Activated CD4-positive, CD25-positive, alpha-beta regulatory T cell treated with anti-CD3 and anti-CD28 coated beads, Interleukin-2, amount 50 U/mL, for 72 hours (primary cell): Measurements from ENCODE around the gene FLNC.

Experiments
- DNase-seq: peaks from one replicate; pipeline ENCODE4 v3.0.0; 2021

The FLNC gene

GRCh38 chr7:128848289-128849155 lies 18.3 kb downstream of the FLNC start:
- DNase-seq: no peak

- no peak for DNase-seq
Observed at GRCh38 chr7:128849156-128849515, 18.9 kb downstream of the FLNC start.

DNA sequence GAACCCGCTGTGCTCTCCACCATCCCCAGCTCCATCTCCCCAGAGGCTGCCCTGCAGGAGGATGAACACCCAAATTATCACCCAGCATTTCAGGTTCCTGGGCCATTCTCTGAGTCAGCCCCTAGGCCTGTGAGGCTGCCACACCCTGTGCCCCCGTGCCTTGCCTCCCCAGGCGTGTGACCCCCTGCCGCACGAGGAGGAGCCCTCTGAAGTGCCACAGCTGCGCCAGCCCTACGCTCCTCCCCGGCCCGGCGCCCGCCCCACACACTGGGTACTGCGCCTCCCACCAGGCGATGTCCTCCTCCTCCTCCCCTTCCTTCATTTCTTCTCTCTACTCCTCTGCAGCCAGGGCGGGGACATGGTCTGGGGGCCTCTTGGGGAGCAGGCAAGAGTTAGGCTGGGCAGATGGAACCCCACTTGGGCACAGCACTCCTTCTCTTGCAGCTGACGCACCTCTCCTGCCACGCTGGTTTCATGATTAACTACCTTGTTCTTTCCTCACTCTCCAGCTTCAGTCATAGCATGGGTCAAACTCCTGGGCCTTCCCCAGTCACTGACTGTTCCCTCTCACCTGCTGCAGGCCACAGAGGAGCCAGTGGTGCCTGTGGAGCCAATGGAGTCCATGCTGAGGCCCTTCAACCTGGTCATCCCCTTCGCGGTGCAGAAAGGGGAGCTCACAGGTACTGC lies 19.7 kb downstream of the FLNC start:
- no peak for DNase-seq

DNA sequence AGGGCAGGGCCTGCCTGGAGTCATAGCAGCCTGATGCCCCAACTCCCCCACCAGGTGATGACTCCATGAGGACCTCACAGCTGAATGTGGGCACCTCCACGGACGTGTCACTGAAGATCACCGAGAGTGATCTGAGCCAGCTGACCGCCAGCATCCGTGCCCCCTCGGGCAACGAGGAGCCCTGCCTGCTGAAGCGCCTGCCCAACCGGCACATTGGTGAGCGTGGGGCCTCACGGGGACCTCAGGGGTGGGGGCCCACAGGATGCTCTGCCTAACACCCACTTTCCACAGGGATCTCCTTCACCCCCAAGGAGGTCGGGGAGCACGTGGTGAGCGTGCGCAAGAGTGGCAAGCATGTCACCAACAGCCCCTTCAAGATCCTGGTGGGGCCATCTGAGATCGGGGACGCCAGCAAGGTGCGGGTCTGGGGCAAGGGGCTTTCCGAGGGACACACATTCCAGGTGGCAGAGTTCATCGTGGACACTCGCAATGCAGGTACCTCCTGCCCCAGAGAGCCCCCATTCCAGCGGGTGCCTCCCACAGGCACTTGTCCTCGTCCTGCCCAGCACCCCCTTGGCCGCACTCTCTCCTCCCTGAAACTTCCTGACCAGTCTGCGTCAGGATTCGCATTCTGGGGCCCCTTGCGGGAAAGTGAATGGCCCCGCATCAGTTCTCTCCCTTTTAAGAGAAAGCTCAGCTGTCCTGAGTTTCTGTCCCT lies 22.5 kb downstream of the FLNC start:
- DNase-seq: no peak

DNA sequence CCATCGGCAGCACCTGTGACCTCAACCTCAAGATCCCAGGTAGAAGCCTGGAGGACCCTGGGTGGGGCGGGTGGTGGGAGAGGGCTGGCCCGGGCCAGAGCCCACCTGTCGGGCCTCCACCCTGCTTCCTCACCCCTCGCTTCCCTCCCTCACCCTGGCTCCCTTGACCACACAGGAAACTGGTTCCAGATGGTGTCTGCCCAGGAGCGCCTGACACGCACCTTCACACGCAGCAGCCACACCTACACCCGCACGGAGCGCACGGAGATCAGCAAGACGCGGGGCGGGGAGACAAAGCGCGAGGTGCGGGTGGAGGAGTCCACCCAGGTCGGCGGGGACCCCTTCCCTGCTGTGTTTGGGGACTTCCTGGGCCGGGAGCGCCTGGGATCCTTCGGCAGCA lies 23.6 kb downstream of the FLNC start:
- no peak for DNase-seq

- DNase-seq: no peak
Observed at GRCh38 chr7:128854396-128854795, 24.2 kb downstream of the FLNC start.

GRCh38 chr7:128855559-128855958 lies 25.4 kb downstream of the FLNC start:
- no peak for DNase-seq

DNA sequence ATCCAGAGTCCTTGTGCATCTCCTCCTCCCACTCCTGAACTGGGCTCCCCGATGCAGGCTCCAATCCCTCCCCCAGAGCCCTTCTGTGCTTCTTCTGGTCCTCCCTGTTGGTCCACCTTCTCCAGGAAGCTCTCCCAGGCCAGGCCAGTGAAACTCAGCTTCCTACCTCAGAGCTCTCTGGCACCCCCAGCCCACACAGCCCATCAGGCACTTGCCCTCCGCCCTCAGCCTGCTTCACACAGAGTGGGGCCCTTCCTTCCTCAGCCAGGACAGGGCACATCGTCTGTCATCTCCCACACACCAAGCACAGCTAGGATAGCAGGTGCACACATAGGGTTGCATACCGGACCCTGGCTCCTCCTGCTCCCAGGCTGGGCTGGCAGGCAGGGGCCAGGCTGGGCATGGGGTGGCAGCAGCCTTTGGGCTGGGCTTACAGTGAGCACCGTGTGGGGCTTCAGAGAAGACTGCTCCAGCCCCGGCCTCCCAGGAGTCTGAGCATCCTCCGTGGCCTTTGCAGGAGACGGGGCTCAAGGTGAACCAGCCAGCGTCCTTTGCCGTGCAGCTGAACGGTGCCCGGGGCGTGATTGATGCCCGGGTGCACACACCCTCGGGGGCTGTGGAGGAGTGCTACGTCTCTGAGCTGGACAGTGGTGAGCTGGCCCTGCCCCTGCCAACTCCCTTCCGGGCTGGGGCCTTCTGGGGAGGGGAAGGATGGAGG lies 26.0 kb downstream of the FLNC start:
- no peak for DNase-seq

- no peak for DNase-seq
Observed at GRCh38 chr7:128858380-128859231, 28.4 kb downstream of the FLNC start.

- DNase-seq: no peak
Observed at GRCh38 chr7:128859232-128860157, 29.3 kb downstream of the FLNC start.

- DNase-seq: no peak
Observed at GRCh38 chr7:128860158-128861073, 30.2 kb downstream of the FLNC start.

GRCh38 chr7:128861957-128862570 lies 31.9 kb downstream of the FLNC start:
- no peak for DNase-seq

DNA sequence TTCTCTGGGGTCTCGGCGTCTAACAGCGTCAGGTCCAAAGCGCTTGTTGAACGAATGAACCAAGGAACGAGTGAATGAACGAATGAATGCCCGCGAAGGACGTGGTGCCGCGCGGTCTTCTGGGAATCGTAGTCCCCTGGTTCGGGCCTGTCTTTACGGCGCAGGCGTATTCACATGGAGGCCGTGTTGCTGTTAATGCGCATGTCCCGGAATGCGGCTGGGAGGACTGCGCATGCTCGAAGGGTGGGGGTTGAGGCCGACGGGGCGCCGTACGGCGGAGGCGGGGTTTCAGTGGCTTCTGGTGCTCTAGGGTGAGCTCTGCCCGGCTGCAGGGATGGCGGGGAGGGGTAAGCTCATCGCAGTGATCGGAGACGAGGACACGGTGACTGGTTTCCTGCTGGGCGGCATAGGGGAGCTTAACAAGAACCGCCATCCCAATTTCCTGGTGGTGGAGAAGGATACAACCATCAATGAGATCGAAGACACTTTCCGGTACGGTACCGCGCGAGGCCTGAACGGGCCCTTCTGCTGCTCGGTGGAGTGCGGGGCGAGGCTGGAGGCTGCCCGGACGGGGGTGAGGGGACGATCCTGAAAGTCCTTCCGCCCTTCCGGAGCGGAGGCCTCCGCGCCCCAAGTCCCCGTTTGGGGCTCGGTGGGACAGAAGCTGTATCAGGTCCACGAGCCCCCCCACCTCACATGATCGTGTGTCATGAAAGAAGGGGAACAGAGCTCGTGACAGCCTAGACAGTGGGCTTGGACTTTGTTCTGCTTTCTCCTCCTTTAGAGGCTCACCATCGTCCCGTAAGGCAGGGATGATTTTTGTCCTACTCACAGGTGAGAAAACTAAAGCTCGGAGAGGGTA lies 32.6 kb downstream of the FLNC start, which contains the start of gene ATP6V1F:
TSS of gene ATP6V1F (plus strand) at position 286 of the 862 bp plus-strand sequence. CDS start at position 335, 49 bp downstream.
- peak; percentile 99 for DNase-seq

DNA sequence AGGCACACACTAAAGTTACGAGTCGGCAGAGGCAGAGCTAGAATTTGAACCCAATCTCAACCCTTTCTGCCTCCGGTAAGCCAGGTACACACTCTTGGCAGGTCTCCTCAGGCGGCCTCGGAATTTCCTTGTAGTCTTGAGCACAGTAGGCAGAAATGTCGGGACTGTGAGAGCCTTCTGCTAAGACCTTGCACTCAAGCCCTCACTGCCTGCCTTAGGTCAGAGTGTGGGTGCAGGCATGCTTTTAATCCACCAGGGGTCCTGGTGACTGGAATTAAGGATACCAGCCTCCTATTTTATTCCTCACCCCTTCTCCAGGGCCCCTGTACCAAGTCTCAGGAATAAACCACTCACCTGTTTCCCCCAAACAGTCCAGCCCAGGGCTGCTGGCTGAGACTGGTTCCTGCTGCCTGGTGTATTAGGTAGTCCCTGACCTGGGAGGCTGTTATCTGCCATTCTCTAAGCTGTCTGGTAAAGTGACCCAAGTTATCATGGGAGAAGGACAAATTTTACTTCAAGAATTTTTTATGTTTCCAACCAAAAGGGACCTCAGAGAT lies 33.3 kb downstream of the FLNC start:
- no peak for DNase-seq

DNA sequence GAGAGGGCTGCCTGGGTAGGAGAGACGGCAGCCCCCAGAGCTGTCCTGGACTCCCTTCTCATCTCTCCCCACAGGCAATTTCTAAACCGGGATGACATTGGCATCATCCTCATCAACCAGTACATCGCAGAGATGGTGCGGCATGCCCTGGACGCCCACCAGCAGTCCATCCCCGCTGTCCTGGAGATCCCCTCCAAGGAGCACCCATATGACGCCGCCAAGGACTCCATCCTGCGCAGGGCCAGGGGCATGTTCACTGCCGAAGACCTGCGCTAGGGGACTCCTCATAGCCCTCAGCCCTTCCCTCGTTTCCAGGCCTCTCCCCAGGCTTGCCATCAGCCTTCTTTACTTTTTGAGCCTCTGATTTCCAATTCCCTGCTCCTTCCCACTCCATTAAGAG lies 35.1 kb downstream of the FLNC start:
- DNase-seq: no peak

DNA sequence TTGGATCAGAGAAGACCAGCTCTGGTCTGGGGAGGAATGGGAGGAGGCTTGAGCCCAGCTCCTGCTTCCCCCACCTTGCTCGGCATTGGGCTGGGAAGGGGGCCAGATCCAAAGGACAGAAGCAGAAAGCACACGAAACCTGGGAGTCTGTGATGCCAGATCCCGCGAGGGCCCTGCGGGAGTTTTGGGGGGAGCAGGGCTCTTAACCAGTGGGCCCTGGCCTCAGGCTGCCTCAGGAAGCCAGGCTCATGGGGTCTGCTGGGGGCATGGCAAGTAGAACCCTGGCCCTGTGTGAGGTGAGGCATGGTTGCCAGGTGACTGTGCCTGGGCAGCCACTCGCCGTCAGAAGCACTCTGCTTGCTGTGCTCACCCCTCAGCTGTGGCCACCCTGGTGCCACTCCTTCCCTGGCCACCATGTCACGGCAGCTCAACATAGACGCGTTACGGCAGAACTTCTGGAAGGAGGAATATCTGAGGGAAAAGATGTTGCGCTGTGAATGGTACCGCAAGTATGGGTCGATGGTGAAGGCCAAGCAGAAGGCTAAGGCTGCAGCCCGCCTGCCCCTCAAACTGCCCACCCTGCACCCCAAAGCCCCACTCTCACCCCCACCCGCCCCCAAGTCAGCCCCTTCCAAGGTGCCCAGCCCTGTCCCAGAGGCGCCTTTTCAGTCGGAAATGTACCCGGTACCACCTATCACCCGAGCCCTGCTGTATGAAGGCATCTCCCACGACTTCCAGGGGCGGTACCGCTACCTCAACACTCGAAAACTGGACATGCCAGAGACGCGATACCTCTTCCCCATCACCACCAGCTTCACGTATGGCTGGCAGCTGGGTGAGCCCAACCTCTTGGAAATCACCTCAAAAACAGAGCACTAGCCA lies 36.0 kb downstream of the FLNC start:
- DNase-seq: no peak

GRCh38 chr7:128867241-128867640 lies 37.0 kb downstream of the FLNC start:
- DNase-seq: no peak
